GM12874 (cell line): ENCODE data around the gene KPNA1.

Experiments used
- TF ChIP-seq, protein P1 (sequence below): IDR thresholded peaks from 2 replicates; pipeline ENCODE4 v1.5.1; 2011; ENCODE audit warnings: low read depth, mild to moderate bottlenecking, control low read depth, low read length, moderate library complexity; ENCODE audit not compliant: insufficient read depth

Gene KPNA1

DNA sequence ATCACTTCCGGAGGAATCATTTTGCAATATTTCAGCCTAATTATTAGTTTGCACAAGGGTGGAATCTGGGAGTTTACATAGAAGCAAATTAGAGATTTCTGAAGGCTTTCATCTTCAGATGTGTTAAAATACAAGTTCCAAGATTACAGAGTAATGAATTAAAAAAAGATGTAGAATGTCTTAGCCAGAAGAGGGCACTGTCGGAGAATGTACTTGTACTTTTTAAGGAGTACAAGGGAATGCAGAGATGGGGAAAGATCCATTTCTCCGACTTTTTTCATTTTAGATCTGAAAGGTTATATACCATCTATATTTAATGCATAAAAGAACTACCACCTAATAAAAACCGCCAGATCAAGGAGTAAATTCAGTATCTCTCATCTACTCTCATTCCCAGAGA is 55.7 kb downstream of the KPNA1 start:
- TF ChIP-seq, protein P1, sequence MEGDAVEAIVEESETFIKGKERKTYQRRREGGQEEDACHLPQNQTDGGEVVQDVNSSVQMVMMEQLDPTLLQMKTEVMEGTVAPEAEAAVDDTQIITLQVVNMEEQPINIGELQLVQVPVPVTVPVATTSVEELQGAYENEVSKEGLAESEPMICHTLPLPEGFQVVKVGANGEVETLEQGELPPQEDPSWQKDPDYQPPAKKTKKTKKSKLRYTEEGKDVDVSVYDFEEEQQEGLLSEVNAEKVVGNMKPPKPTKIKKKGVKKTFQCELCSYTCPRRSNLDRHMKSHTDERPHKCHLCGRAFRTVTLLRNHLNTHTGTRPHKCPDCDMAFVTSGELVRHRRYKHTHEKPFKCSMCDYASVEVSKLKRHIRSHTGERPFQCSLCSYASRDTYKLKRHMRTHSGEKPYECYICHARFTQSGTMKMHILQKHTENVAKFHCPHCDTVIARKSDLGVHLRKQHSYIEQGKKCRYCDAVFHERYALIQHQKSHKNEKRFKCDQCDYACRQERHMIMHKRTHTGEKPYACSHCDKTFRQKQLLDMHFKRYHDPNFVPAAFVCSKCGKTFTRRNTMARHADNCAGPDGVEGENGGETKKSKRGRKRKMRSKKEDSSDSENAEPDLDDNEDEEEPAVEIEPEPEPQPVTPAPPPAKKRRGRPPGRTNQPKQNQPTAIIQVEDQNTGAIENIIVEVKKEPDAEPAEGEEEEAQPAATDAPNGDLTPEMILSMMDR = 0 out of 2 replicates have a peak, but pooled peaks have one; percentile 9

DNA sequence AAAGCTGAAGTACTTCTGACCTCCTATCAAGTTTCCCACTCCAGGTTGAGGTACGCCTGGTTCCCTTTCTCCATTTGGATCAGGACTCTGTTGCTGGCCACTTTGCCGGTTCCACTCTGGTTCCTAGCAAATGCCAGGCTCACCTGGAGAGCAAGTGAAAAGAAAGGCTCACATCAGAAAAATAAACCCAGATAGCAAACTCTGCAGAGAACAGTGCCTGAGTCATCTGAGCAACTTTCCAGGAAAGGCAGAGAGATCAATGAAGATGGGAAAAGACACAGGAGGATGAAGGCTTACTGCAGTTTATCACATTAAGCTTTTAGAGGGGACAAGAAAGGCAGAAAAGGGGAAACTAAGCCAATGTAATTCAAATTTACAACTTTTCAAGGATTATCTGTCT is 57.0 kb downstream of the KPNA1 start:
- TF ChIP-seq, protein P1 = no peak

DNA sequence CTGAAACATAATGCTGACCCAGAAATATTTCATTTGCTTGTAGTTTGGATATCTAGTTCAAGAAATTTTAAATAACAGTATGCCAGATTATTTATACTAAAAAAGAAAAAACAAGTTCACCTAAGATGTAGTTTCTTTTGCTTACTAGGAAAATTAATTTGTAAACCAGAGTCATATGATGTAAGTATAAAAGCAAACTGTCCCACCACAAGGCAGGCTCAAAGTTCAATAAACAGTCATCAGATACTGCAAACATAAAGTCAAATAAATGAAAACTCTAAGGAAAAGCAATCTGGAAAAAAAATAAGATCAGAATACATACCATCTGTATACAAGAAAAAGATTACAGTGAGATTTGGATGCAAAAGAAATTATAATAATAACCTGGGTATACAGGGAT is 58.7 kb downstream of the KPNA1 start:
- TF ChIP-seq, protein P1 = no peak

DNA sequence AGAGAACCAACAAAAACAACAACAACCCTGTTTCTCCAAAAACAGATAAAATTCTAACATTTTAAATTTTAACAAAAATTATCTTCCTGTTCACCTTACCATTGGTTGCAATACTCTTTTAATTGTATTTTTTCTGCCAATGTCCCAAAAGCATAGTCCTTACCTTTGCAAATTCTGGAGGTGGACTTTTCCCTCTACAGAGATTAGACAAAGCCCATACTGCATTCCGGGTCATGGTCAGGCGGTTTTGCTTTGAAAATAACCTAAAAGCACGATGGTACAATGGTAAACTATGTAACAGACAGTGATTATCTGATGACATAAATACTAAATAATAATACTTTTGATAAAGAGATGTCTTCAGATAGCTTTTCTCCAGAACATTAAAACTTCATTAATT is 63.4 kb downstream of the KPNA1 start:
- TF ChIP-seq, protein P1 = no peak

DNA sequence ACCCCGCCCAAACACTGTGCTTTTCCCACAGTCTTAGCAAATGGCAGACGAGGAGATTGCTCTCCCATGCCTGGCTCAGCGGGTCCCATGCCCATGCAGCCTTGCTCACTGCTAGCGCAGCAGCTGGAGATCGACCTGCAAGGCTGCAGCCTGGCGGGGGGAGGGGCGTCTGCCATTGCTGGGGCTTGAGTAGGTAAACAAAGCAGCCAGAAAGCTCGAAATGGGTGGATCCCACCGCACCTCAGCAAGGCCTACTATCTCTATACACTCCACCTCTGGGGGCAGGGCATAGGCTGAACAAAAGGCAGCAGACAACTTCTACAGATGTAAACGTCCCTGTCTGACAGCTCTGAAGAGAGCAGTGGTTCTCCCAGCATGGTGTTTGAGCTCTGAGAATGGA is 71.6 kb downstream of the KPNA1 start:
- TF ChIP-seq, protein P1 = no peak

DNA sequence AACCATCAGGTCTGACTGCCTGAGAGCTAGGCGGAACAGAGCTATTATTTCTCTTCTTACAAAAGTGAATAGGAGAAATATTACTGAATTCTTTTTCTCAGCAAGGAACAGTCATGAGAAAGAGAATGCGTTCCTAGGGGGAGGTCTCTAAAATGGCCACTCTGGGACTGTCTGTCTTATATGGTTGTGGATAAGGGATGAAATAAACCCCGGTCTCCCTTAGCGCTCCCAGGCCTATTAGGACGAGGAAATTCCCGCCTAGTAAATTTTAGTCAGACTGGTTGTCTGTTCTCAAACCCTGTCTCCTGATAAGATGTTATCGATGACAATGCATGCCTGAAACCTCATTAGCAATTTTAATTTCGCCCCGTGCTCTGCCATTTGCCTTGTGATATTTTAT is 78.8 kb downstream of the KPNA1 start:
- TF ChIP-seq, protein P1 = no peak

DNA sequence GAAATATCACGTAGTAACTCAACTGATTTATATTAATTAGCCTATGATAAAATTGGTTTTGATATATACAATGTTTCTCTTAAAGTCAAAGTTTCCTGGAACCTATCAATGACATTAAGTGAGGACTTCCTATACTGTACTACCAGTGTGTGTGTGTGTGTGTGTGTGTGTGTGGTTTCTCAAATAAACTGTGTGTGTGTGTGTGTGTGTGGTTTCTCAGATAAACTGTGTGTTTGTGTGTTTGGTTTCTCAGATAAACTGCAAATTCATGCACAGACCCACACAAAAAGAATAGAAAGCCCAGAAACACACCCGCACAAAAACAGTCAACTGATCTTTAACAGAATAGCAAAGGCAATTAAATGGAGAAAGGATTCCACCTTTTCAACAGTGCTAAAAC is 84.4 kb downstream of the KPNA1 start:
- TF ChIP-seq, protein P1 = no peak
